IPS-NIHi7 (cell line): Measurements from ENCODE around the gene ECSCR.
"Not testable (repeated sequence)": the region's sequence is repeated elsewhere in the genome, so short reads cannot be mapped to it uniquely, and the experiment has no call there.

Experiments used
- DNase-seq: peaks from one replicate; pipeline ENCODE4 v3.0.0; 2012; ENCODE audit warnings: mixed read lengths; ENCODE audit errors: extremely low spot score

The ECSCR gene

GRCh38 chr5:139446956-139447779 is 15.4 kb downstream of the ECSCR start:
- DNase-seq = no peak

- no peak for DNase-seq
Measured at GRCh38 chr5:139445325-139446170, 17.0 kb downstream of the ECSCR start.

GRCh38 chr5:139443831-139444453 is 18.6 kb downstream of the ECSCR start:
- no peak for DNase-seq

GRCh38 chr5:139440416-139440815 is 22.1 kb downstream of the ECSCR start:
- not testable (repeated sequence) for DNase-seq

- DNase-seq = peak; percentile 98
Measured at GRCh38 chr5:139439013-139439903, 23.3 kb downstream of the ECSCR start, which contains the start of gene DNAJC18. TSS of gene DNAJC18 (minus strand) at chr5:139439525. CDS start at chr5:139439445, 80 bp downstream.

GRCh38 chr5:139438707-139439012 is 23.9 kb downstream of the ECSCR start:
- DNase-seq = no peak

GRCh38 chr5:139435676-139436075 is 26.9 kb downstream of the ECSCR start:
- no peak for DNase-seq

GRCh38 chr5:139431706-139432105 is 30.8 kb downstream of the ECSCR start:
- no peak for DNase-seq

- DNase-seq = no peak
Measured at GRCh38 chr5:139430015-139430414, 32.5 kb downstream of the ECSCR start.

GRCh38 chr5:139426203-139426885 is 36.2 kb downstream of the ECSCR start:
- no peak for DNase-seq

- DNase-seq = no peak
Measured at GRCh38 chr5:139425497-139425896, 37.0 kb downstream of the ECSCR start.

GRCh38 chr5:139422307-139422893 is 40.1 kb downstream of the ECSCR start:
- peak; percentile 83 for DNase-seq

GRCh38 chr5:139419226-139420192 is 43.0 kb downstream of the ECSCR start:
- DNase-seq = no peak

- no peak for DNase-seq
Measured at GRCh38 chr5:139418793-139419192, 43.8 kb downstream of the ECSCR start.

GRCh38 chr5:139417214-139417613 is 45.3 kb downstream of the ECSCR start:
- no peak for DNase-seq

- no peak for DNase-seq
Measured at GRCh38 chr5:139416651-139417050, 45.9 kb downstream of the ECSCR start.

GRCh38 chr5:139415869-139416268 is 46.7 kb downstream of the ECSCR start:
- DNase-seq = no peak

GRCh38 chr5:139415221-139415861 is 47.2 kb downstream of the ECSCR start:
- no peak for DNase-seq
